Measurements from ENCODE around the gene GATA3.

Gene GATA3

GRCh38 chr10:8065651-8066050 is 11.2 kb downstream of the GATA3 start:
- DNase-seq: no peak

GRCh38 chr10:8066124-8066523 is 11.6 kb downstream of the GATA3 start:
- no peak for DNase-seq

- no peak for DNase-seq
These were observed 12.3 kb downstream of the GATA3 start for GRCh38 chr10:8066797-8067196.

- DNase-seq: no peak
These were observed 14.6 kb downstream of the GATA3 start for GRCh38 chr10:8069108-8069507.

GRCh38 chr10:8069627-8070026 is 15.1 kb downstream of the GATA3 start:
- no peak for DNase-seq

GRCh38 chr10:8070440-8070839 is 16.0 kb downstream of the GATA3 start:
- DNase-seq: no peak

- DNase-seq: no peak
These were observed 16.5 kb downstream of the GATA3 start for GRCh38 chr10:8071006-8071405.

- DNase-seq: no peak
These were observed 17.2 kb downstream of the GATA3 start for GRCh38 chr10:8071666-8072065.

- no peak for DNase-seq
These were observed 17.7 kb downstream of the GATA3 start for GRCh38 chr10:8072211-8072610.

- no peak for DNase-seq
These were observed 19.4 kb downstream of the GATA3 start for GRCh38 chr10:8073691-8074416.

GRCh38 chr10:8074881-8075280 is 20.4 kb downstream of the GATA3 start:
- DNase-seq: no peak

GRCh38 chr10:8075282-8076260 is 21.1 kb downstream of the GATA3 start:
- DNase-seq: no peak

GRCh38 chr10:8076933-8077332 is 22.4 kb downstream of the GATA3 start:
- no peak for DNase-seq

GRCh38 chr10:8078027-8078426 is 23.5 kb downstream of the GATA3 start:
- DNase-seq: no peak

- no peak for DNase-seq
These were observed 24.6 kb downstream of the GATA3 start for GRCh38 chr10:8079126-8079525.

- DNase-seq: no peak
These were observed 30.3 kb downstream of the GATA3 start for GRCh38 chr10:8084799-8085198.

- no peak for DNase-seq
These were observed 30.8 kb downstream of the GATA3 start for GRCh38 chr10:8085251-8085650.

- no peak for DNase-seq
These were observed 31.8 kb downstream of the GATA3 start for GRCh38 chr10:8086315-8086714.

GRCh38 chr10:8088504-8088903 is 34.0 kb downstream of the GATA3 start:
- DNase-seq: peak; percentile 30 to 68

GRCh38 chr10:8092428-8092827 is 37.9 kb downstream of the GATA3 start:
- no peak for DNase-seq

GRCh38 chr10:8095959-8096358 is 41.5 kb downstream of the GATA3 start:
- no peak for DNase-seq

- DNase-seq: no peak
These were observed 42.4 kb downstream of the GATA3 start for GRCh38 chr10:8096931-8097330.

GRCh38 chr10:8100366-8100765 is 45.9 kb downstream of the GATA3 start:
- no peak for DNase-seq

Measured in CD4-positive, alpha-beta T cell treated with Interferon alpha-2 for 1 hour (primary cell).